ENCODE data around the gene ERGIC1. TPM values are rescaled to one million over a fixed set of nuclear protein-coding genes. Genes with fewer than 3 reads are reported as not detected.

ERGIC1 gene
- total RNA-seq, 1 experiment from 2014 or later = 77.0 TPM

DNA sequence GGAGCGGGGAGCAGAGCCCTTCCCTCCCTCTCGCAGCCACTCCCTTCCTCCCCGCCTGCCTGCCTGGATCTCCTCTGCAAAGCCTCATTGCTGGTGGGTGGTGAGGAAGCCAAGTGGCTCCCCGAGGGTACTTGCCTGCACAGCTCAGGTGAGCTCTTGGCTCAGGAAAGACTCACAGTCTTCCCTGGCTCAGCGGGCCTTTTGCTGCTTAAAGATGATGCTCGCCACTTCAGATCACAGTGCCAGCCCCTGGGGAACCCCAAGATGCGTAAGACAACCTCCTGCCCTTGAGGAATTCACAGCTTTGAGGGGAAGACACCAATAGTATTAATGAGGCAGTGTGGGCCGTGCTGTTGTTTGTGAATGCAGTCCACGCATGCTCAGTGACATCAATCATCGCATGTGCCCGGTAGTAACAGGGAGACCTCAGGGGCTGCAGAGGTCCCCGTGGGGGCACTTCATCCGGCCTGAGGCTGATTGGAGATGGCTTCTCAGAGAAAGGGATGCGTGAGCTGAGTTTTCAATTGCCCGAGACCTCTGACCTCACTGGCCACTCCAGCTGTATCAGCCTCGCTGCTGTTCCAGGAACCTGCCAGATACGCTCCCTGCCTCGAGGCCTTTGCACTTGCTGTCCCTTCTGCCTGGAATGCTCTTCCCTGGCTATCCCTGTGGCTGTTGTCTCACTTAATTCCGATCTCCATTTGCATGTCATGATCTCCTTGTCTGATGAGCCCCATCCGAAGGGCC lies 36.8 kb downstream of the ERGIC1 start:
- Histone ChIP-seq H3K23me2 (ENCODE audit: insufficient read length, low read depth, low read length, poor library complexity, severe bottlenecking) (no peaks in the 10 kb centered on the region), H3K4me1 (ENCODE audit: insufficient read depth, low read length) (peaks cover 7% of the 10 kb centered on the region), H3K18ac (ENCODE audit: insufficient read length, low read depth, low read length) (no peak overlapping the region), H3K56ac (ENCODE audit: insufficient read length, low read depth, low read length) (no peak overlapping the region), H3K9me3 (ENCODE audit: control insufficient read depth, low read depth, low read length) (no peaks in the 10 kb centered on the region), H3K27ac (ENCODE audit: insufficient read length, low read depth, low read length) (no peak overlapping the region), H4K8ac (replicated peaks; ENCODE audit: insufficient read length, low read depth, low read length) (no peak overlapping the region), H2BK20ac (ENCODE audit: low read depth, low read length, poor library complexity, severe bottlenecking) (no peak overlapping the region), H3K14ac (ENCODE audit: insufficient read depth, low read length) (no peak overlapping the region; the same call in 1 of the 2 replicates), H2BK12ac (ENCODE audit: insufficient read length, low read depth, low read length) (no peak overlapping the region), H3K79me2 (ENCODE audit: insufficient read depth, low read length) (no peaks in the 10 kb centered on the region; the same call in 1 of the 2 replicates), H4K5ac (ENCODE audit: insufficient read length, low read depth, low read length) (no peak overlapping the region), H3K4me2 (ENCODE audit: insufficient read depth, insufficient read length, low read length) (no peak overlapping the region), H2BK5ac (ENCODE audit: insufficient read length, low read length) (no peak overlapping the region), H2BK15ac (ENCODE audit: low read depth, low read length) (no peak overlapping the region), H4K20me1 (ENCODE audit: control insufficient read depth, insufficient read depth, insufficient read length) (no peaks in the 10 kb centered on the region), H3K23ac (ENCODE audit: insufficient read length, low read depth, low read length) (no peak overlapping the region), H3T11ph (ENCODE audit: low read length) (no peak overlapping the region), H3K4ac (ENCODE audit: low read depth, low read length) (no peak overlapping the region), H3K27me3 (ENCODE audit: insufficient read depth, low read length) (no peaks in the 10 kb centered on the region), H2AK5ac (ENCODE audit: insufficient read length, low read length) (no peak overlapping the region), H3K9ac (ENCODE audit: extremely low read depth, insufficient read length, low read length) (no peak overlapping the region), H3K79me1 (ENCODE audit: insufficient read depth, low read depth, low read length, poor library complexity, severe bottlenecking) (peaks cover 5% of the 10 kb centered on the region), H2BK120ac (ENCODE audit: low read depth, low read length, poor library complexity, severe bottlenecking) (no peak overlapping the region), H4K91ac (ENCODE audit: insufficient read length, low read depth, low read length) (no peak overlapping the region), H2AFZ (ENCODE audit: low read length) (no peak overlapping the region)
- H3K36me3 Mint-ChIP-seq (ENCODE audit: insufficient read depth in 1 of 3, low read depth in 3 of 3) = peaks cover 0 to 2% (median 0%) of the 10 kb centered on the region in 3 experiments; a peak in 1 of 7 replicates
- peaks cover 31 to 42% of the 10 kb centered on the region in 2 experiments for H3K4me1 Mint-ChIP-seq
- H3K4me3 Mint-ChIP-seq = no peak overlapping the region
- H3K9me3 Mint-ChIP-seq = no peaks in the 10 kb centered on the region
- WGBS (ENCODE audit: extremely low coverage, insufficient read length, low lambda C conversion rate) = no CpG with 5 or more reads among the region's 20 CpGs
- TF ChIP-seq, protein P1, sequence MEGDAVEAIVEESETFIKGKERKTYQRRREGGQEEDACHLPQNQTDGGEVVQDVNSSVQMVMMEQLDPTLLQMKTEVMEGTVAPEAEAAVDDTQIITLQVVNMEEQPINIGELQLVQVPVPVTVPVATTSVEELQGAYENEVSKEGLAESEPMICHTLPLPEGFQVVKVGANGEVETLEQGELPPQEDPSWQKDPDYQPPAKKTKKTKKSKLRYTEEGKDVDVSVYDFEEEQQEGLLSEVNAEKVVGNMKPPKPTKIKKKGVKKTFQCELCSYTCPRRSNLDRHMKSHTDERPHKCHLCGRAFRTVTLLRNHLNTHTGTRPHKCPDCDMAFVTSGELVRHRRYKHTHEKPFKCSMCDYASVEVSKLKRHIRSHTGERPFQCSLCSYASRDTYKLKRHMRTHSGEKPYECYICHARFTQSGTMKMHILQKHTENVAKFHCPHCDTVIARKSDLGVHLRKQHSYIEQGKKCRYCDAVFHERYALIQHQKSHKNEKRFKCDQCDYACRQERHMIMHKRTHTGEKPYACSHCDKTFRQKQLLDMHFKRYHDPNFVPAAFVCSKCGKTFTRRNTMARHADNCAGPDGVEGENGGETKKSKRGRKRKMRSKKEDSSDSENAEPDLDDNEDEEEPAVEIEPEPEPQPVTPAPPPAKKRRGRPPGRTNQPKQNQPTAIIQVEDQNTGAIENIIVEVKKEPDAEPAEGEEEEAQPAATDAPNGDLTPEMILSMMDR (conservative IDR thresholded peaks at IDR 0.05) = no peak
- no peak overlapping the region for H3K27ac Mint-ChIP-seq
- no peak for DNase-seq
- no peaks in the 10 kb centered on the region; the same call in 1 of the 2 replicates for H3K27me3 Mint-ChIP-seq (ENCODE audit: low read depth)

All from H9 (cell line).